Measurements from ENCODE around the gene THRA.
"Not testable (repeated sequence)": the region's sequence is repeated elsewhere in the genome, so short reads cannot be mapped to it uniquely, and the experiment has no call there.

Gene THRA

DNA sequence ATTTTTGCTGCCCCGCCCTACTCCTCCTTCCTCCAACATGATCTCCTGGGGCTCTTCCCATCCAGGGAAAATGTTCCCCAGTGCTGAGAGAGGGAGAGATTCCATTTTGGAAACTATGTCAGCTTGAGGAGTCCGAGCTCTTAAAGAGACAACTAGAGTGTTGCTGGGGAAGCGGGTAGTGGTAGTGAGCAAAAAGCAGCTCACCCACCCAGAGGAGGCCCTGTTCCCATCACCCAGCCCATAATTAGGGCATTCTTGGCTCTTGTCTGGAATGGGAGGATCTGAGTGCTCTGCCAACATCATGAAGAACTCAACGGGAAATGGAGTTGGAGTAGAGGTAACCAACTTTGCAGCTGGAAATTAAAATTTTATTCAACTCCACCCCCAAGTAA, 49.9 kb downstream of the THRA start:
- DNase-seq (ENCODE audit: low read depth in 2 of 2), result no peak

DNA sequence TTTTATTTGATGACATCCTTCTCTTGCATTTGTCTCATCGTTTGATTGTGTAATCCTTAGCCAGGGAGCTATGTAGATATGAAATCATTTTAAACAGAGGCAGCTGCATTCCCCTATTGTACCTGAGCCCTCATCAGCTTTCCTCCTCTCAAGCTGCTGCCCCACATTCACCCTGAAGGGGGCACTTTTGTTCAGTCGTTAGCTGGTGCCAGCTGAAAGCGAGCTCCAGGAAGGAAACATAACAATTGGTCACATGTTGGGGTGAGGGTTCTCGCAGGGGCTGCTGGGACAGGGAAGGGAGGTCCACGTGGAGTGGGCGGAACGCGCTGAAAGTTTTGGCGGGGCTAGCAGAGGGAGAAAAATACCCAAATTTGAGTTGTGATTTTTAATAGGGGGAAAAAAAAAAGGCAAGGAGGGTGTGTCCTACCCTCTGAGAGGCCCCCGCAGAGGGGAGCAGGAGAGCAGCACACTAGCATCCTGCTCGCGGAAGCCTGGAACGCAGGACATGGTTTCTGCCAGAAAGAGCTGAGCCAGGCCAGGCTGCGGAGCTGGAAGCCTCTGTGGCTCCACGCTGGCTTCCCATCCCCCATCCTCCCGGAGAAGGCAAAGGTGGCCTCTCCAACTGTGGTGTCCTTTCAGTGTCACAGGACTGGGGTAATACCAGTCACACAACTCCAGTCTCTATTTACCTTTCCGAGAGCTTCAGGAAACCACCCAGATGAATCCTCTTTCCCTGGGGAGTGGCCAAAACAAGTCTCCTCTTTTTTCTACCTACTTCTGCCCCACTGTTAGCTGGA, 50.5 kb downstream of the THRA start:
- DNase-seq (ENCODE audit: low read depth in 2 of 2), result peak; percentile 84 to 85

DNA sequence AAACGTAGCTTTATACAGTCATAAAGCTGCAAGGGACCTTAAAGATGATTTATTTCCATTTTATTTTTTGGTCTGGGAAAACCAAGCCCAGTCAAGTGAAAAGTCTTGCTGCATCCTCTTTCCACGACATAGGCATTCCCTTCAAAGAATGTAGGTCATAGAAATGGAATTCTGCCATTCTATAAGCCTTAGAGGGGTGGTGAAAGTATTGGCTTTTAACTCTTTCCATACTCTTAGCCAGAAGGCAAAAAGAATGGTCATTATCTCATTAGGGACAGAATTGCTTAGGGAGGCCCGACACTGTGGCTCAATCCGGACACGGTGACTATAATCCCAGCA, 51.1 kb downstream of the THRA start:
- no peak for DNase-seq (ENCODE audit: low read depth in 2 of 2)

- DNase-seq (ENCODE audit: low read depth in 2 of 2), result no peak
Measured at GRCh38 chr17:40115101-40115436, 52.3 kb downstream of the THRA start.

DNA sequence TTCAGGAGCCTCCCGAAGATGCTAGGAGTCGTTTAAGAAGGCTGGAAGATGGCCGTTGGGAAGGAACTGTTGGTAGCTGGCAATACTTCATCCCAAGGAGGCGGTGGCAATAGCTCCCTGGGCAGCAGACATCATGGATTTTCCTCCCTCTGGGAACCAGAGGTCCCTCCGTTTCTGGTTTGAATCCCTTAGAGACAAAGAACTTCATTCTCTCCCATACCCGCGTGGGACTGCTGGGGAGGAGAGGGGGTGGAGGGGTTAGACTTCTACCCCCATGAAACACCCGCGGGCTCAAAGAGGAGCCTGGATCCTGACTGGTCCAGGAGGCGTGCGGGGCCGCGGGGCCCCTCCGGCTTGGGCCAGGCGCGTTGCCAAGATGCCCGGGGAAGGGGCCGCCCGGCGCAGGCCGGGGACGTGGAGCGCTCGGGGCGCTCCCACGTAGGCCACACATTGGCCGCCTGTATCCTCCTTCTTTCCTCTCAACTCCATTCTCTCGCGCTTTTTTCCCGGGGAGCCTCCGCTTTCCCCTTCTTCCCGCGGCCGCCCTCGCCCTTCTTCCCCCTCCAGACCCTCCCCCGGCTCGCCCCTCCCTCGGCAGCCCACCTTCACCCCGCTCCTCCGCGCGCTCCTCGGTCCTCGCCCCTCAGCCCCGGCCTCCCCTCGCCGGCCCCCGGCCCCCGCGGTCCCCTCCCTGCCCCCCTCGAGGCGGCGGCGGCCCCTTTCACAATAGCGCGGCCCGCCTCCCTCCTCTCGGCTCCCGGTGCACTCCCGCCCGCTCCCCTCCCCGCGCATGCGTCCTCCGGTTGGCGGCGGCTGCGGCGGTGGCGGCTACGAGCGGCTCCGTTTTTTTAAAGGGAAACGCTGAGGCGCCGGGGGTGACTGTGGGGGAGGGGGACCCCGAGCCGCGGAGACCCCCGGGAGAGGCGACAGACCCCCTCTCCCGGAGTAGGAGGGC, 58.7 kb downstream of the THRA start, which contains the start of gene MSL1:
TSS of gene MSL1 (plus strand) at position 791 of the 955 bp plus-strand sequence. CDS start 642 bp downstream, outside the sequence.
- peak; percentile 71 to 77 for DNase-seq (ENCODE audit: low read depth in 2 of 2)

GRCh38 chr17:40122136-40122998, 59.6 kb downstream of the THRA start:
- DNase-seq (ENCODE audit: low read depth in 2 of 2), result no peak

GRCh38 chr17:40122999-40123810, 60.4 kb downstream of the THRA start:
- no peak for DNase-seq (ENCODE audit: low read depth in 2 of 2)

GRCh38 chr17:40123811-40124114, 61.0 kb downstream of the THRA start:
- DNase-seq (ENCODE audit: low read depth in 2 of 2), result no peak

GRCh38 chr17:40124279-40125141, 61.7 kb downstream of the THRA start:
- no peak for DNase-seq (ENCODE audit: low read depth in 2 of 2)

DNA sequence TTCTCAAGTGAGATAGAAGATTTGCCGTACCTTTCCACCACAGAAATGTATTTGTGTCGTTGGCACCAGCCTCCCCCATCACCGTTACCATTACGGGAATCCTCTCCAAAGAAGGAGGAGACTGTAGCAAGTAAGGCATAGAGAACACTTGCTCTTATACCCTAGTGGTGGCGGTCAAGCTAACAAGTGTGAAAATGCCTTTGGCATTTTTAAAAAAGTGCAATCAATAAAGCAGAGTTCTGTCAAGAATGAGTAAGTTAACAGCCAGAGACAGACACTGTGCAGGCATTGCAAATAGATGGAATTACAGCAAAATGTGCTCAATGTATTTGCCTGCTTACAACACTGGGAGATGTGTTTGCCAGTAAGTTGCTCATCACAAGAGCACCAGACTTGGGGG, 66.7 kb downstream of the THRA start:
- DNase-seq (ENCODE audit: low read depth in 2 of 2), result no peak

DNA sequence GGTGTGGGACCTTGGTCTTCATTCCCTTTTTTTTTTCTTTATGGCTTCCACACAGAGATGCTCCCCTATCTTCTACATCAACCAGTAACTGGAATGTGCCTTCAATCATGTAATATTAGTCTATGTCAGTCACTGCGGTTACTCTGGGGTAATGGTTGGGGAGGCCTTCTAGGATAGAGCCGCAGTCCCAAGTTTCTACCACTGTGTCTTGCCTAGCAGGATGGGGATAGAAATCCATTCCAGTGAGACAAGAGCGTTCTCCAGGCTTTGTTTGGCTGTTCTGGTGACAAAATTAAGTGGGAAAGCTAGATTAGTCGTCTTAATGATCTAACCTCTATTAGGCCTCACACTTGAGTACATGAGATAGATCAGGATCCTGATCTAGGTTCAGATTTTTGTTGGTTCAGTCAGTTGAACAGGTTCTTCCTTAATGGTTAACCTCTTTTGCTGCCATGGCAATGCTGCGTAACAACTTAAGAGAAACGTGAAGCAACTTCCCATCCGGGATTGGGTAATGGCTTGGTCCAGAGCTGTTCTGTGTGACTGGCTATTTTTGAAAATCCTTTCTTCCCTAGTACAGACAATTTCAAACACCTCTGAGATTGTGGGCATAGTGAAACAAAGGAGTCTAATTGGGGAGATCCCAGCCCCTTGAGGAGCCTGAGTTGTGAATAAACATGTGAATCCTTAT, 67.7 kb downstream of the THRA start:
- no peak for DNase-seq (ENCODE audit: low read depth in 2 of 2)

- no peak for DNase-seq (ENCODE audit: low read depth in 2 of 2)
Measured at GRCh38 chr17:40134184-40134583, 71.4 kb downstream of the THRA start.

DNA sequence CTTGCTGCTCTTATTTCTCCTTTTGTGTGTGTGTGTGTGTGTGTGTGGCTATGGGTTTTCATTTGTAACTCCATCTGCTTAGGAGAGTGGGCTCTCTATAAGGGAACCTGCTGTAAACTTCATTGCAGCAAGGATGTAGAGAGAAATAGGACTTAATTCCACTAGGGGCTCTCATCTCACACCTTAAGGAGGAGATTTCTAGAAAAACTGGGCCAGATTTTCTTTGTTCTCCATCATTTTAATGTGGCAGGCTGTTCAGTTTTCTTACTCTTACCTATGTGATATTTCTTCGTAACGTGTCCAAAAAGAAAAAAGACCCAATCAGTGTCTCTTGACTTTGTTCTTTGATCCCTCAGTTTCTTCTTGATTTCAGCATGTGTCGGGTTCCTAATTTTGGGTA, 73.1 kb downstream of the THRA start:
- no peak for DNase-seq (ENCODE audit: low read depth in 2 of 2)

GRCh38 chr17:40139566-40140058, 76.8 kb downstream of the THRA start:
- DNase-seq (ENCODE audit: low read depth in 2 of 2), result no peak

- not testable (repeated sequence) for DNase-seq (ENCODE audit: low read depth in 2 of 2)
Measured at GRCh38 chr17:40143166-40143565, 80.4 kb downstream of the THRA start.

All from stimulated activated CD8-positive, alpha-beta memory T cell treated with anti-CD3 and anti-CD28 coated beads, Interleukin-2, amount 100 ng/mL, for 1 hour (primary cell).